ENCODE measurements around the gene KMT5B. TPM values are rescaled to one million over a fixed set of nuclear protein-coding genes. Genes with fewer than 3 reads are reported as not detected.

KMT5B gene
- total and polyA plus RNA-seq, 2 of the 13 experiments (the other 11 are each of a cell fraction or from before 2014, with no cell fraction given): 17.6 to 23.7 TPM

GRCh38 chr11:68216171-68216938 lies 3.3 kb upstream of the KMT5B start (continued):
- TF ChIP-seq, protein P1, sequence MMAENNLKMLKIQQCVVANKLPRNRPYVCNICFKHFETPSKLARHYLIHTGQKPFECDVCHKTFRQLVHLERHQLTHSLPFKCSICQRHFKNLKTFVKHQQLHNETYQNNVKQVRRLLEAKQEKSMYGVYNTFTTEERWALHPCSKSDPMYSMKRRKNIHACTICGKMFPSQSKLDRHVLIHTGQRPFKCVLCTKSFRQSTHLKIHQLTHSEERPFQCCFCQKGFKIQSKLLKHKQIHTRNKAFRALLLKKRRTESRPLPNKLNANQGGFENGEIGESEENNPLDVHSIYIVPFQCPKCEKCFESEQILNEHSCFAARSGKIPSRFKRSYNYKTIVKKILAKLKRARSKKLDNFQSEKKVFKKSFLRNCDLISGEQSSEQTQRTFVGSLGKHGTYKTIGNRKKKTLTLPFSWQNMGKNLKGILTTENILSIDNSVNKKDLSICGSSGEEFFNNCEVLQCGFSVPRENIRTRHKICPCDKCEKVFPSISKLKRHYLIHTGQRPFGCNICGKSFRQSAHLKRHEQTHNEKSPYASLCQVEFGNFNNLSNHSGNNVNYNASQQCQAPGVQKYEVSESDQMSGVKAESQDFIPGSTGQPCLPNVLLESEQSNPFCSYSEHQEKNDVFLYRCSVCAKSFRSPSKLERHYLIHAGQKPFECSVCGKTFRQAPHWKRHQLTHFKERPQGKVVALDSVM (CRISPR knock-in tag; IDR thresholded peaks at IDR 0.05): peak; percentile 91
- no peak for TF ChIP-seq ZBTB44 (CRISPR knock-in tag; IDR thresholded peaks at IDR 0.05)
- TF ChIP-seq TFAP4 (IDR thresholded peaks at IDR 0.05; ENCODE audit: borderline replicate concordance, low read depth): peak; percentile 75; the same call in 1 of the 2 replicates
- 0 out of 2 replicates have a peak, but pooled peaks have one; percentile 1 for TF ChIP-seq TSC22D2 (CRISPR knock-in tag; IDR thresholded peaks at IDR 0.05; ENCODE audit: borderline replicate concordance)
- TF ChIP-seq, protein P2, sequence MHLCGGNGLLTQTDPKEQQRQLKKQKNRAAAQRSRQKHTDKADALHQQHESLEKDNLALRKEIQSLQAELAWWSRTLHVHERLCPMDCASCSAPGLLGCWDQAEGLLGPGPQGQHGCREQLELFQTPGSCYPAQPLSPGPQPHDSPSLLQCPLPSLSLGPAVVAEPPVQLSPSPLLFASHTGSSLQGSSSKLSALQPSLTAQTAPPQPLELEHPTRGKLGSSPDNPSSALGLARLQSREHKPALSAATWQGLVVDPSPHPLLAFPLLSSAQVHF (CRISPR knock-in tag; IDR thresholded peaks at IDR 0.05): no peak
- no peak for TF ChIP-seq ISX (CRISPR knock-in tag; conservative IDR thresholded peaks at IDR 0.05)
- TF ChIP-seq GATAD1 (CRISPR knock-in tag; IDR thresholded peaks at IDR 0.05): 0 out of 2 replicates have a peak, but pooled peaks have one; percentile 39
- peak; percentile 29 for TF ChIP-seq RBM39 (IDR thresholded peaks at IDR 0.05; ENCODE audit: low read depth, low read length, poor library complexity, severe bottlenecking)
- peak in 1 of 2 experiments; percentile 29; a peak in 1 of 4 replicates for TF ChIP-seq KLF16 (CRISPR knock-in tag; IDR thresholded peaks at IDR 0.05)
- TF ChIP-seq AKAP8 (CRISPR knock-in tag; IDR thresholded peaks at IDR 0.05): peak; percentile 21; the same call in 1 of the 2 replicates
- TF ChIP-seq ZNF263 (CRISPR knock-in tag; IDR thresholded peaks at IDR 0.05): 0 out of 2 replicates have a peak, but pooled peaks have one; percentile 42
- TF ChIP-seq, protein P3, sequence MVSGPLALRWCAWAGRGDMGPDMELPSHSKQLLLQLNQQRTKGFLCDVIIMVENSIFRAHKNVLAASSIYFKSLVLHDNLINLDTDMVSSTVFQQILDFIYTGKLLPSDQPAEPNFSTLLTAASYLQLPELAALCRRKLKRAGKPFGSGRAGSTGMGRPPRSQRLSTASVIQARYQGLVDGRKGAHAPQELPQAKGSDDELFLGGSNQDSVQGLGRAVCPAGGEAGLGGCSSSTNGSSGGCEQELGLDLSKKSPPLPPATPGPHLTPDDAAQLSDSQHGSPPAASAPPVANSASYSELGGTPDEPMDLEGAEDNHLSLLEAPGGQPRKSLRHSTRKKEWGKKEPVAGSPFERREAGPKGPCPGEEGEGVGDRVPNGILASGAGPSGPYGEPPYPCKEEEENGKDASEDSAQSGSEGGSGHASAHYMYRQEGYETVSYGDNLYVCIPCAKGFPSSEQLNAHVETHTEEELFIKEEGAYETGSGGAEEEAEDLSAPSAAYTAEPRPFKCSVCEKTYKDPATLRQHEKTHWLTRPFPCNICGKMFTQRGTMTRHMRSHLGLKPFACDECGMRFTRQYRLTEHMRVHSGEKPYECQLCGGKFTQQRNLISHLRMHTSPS (CRISPR knock-in tag; IDR thresholded peaks at IDR 0.05; ENCODE audit: low read depth): peak; percentile 95
- peak; percentile 44; the same call in 1 of the 2 replicates for TF ChIP-seq HDAC1 (CRISPR knock-in tag; IDR thresholded peaks at IDR 0.05)

All from HepG2 (cell line).